HepG2 (cell line): ENCODE results near the gene SHISA7. TPM values are rescaled to one million over a fixed set of nuclear protein-coding genes. Genes with fewer than 3 reads are reported as not detected.

ENCODE experiments used
- ATF7-NPFF ChIP-seq: sonication (generic); formaldehyde crosslinking; IDR thresholded peaks from 2 replicates; pipeline ENCODE4 v1.8.1; 2023; ENCODE audit warnings: mild to moderate bottlenecking, low read depth, missing genetic modification reagents, moderate library complexity
- DRAP1 ChIP-seq: IDR thresholded peaks from 2 replicates; pipeline ENCODE4 v1.6.1; 2016; ENCODE audit warnings: missing genetic modification reagents, missing compliant biosample characterization
- HNF4A ChIP-seq: sonication (generic); formaldehyde crosslinking; IDR thresholded peaks from 2 replicates; pipeline ENCODE4 v1.4.0; 2020; ENCODE audit warnings: missing genetic modification reagents
- KLF12 ChIP-seq: sonication (generic); formaldehyde crosslinking; IDR thresholded peaks from 2 replicates; pipeline ENCODE4 v1.4.0; 2020; ENCODE audit warnings: missing genetic modification reagents, borderline replicate concordance
- MTA1 ChIP-seq: sonication (generic); formaldehyde crosslinking; IDR thresholded peaks from 2 replicates; pipeline ENCODE4 v1.4.0; 2020; ENCODE audit warnings: missing genetic modification reagents, mild to moderate bottlenecking, borderline replicate concordance
- POLR2AphosphoS2 ChIP-seq: IDR thresholded peaks from 2 replicates; pipeline ENCODE4 v1.6.1; 2011; ENCODE audit warnings: low read depth, low read length, improper control_type of control experiment
- PTBP1 ChIP-seq: fragments of 200-400 bp; formaldehyde crosslinking; IDR thresholded peaks from 2 replicates; pipeline ENCODE4 v1.6.1; 2018; ENCODE audit warnings: low read length, low read depth; ENCODE audit not compliant: poor library complexity, severe bottlenecking
- SOX5 ChIP-seq: IDR thresholded peaks from 2 replicates; pipeline ENCODE4 v1.6.1; 2016; ENCODE audit warnings: borderline replicate concordance
- ZNF326 ChIP-seq: sonication (generic); formaldehyde crosslinking; IDR thresholded peaks from 2 replicates; pipeline ENCODE4 v1.4.0; 2020; ENCODE audit warnings: missing genetic modification reagents, borderline replicate concordance
- ZNF407 ChIP-seq: sonication (generic); formaldehyde crosslinking; IDR thresholded peaks from one replicate; pipeline ENCODE4 v1.5.1; 2020; ENCODE audit warnings: mild to moderate bottlenecking, missing genetic modification reagents; ENCODE audit errors: not compliant biosample characterization
- ZNF512B ChIP-seq: sonication (generic); formaldehyde crosslinking; IDR thresholded peaks from 2 replicates; pipeline ENCODE4 v1.5.1; 2020; ENCODE audit warnings: missing genetic modification reagents, mild to moderate bottlenecking, borderline replicate concordance
- ZNF570 ChIP-seq: sonication (generic); formaldehyde crosslinking; IDR thresholded peaks from 2 replicates; pipeline ENCODE4 v1.4.0; 2020; ENCODE audit warnings: mild to moderate bottlenecking, missing genetic modification reagents, borderline replicate concordance
- ZUFSP ChIP-seq: sonication (generic); formaldehyde crosslinking; IDR thresholded peaks from 2 replicates; pipeline ENCODE4 v1.9.0; 2021; ENCODE audit warnings: missing genetic modification reagents, mild to moderate bottlenecking, borderline replicate concordance
- polyA plus RNA-seq, 8 experiments: library from polyadenylated mRNA; depleted of rRNA in 3 of 8; stranded (reverse) in 7 of 8; unstranded in 1 of 8; fragments of >200 nt; fragmentation: Illumina TruSeq in 4 of 8; extraction: Trizol in 4 of 8; gene quantifications; 2 replicates each; pipeline versions ENCODE4 v1.2.1 to v1.2.3, GENCODE V29; 2011 to 2016; ENCODE audit warnings: low read depth in 4 of 8, missing spikeins in 1 of 8, mixed read lengths in 1 of 8; ENCODE audit not compliant: insufficient read depth in 1 of 8
- total RNA-seq, 5 experiments: library from RNA; depleted of rRNA; stranded (reverse); fragments of >200 nt; fragmentation: Illumina TruSeq; extraction: Trizol; gene quantifications; 2 replicates each; pipeline ENCODE4 v1.2.3, GENCODE V29; 2016; ENCODE audit warnings: low read depth in 1 of 5

SHISA7 gene
- total and polyA plus RNA-seq, 2 of the 13 experiments (the other 11 are each of a cell fraction or from before 2014, with no cell fraction given) = not detected

- no peak for TF ChIP-seq ZNF512B (CRISPR knock-in tag)
- TF ChIP-seq ZNF570 = no peak
- TF ChIP-seq ZNF407 (CRISPR knock-in tag) = no peak
- peak; percentile 37; the same call in 1 of the 2 replicates for TF ChIP-seq SOX5
- no peak for TF ChIP-seq ZUFSP (CRISPR knock-in tag)
- TF ChIP-seq MTA1 = peak; percentile 78; the same call in 1 of the 2 replicates
- TF ChIP-seq KLF12 (CRISPR knock-in tag) = peak; percentile 56
- no peak for TF ChIP-seq ZNF326 (CRISPR knock-in tag)
- 0 out of 2 replicates have a peak, but pooled peaks have one; percentile 13 for TF ChIP-seq DRAP1 (CRISPR knock-in tag)
- TF ChIP-seq ATF7-NPFF (CRISPR knock-in tag) = peak; percentile 82
- TF ChIP-seq PTBP1 = no peak
- no peak for TF ChIP-seq POLR2AphosphoS2
- no peak; the same call in 1 of the 2 replicates for TF ChIP-seq HNF4A
Measured at GRCh38 chr19:55476100-55476775, 33.1 kb upstream of the SHISA7 start, which contains the start of gene ZNF628 (continued).
